ENCODE data around the gene HAGHL. TPM values are rescaled to one million over a fixed set of nuclear protein-coding genes. Genes with fewer than 3 reads are reported as not detected.
"Not testable (repeated sequence)": the region's sequence is repeated elsewhere in the genome, so short reads cannot be mapped to it uniquely, and the experiment has no call there.

HAGHL gene
- total RNA-seq, 1 donor from 2014 or later: 13.8 TPM

- ATAC-seq (ENCODE audit: poor library complexity) (no peak), DNase-seq (no peak)
- intact Hi-C loops (cut with DNase I): no loop called here
Measured at GRCh38 chr16:741986-742629, 15.2 kb downstream of the HAGHL start.

DNA sequence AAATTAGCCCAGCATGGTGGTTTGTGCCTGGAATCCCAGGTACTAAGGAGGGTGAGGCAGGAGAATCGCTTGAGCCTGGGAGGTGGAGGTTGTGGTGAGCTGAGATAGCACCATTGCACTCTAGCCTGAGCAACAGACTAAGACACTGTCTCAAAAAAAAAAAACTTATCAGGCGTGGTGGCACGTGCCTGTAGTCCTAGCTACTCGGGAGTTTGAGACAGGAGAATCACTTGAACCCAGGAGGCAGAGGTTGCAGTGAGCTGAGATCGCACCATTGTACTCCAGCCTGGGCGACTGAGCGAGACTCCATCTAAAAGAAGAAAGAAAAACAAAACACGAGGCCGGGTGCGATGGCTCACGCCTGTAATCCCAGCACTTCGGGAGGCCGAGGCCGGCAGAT, 16.0 kb downstream of the HAGHL start:
- ATAC-seq (ENCODE audit: poor library complexity); intact Hi-C loops (cut with DNase I): not testable (repeated sequence)

DNA sequence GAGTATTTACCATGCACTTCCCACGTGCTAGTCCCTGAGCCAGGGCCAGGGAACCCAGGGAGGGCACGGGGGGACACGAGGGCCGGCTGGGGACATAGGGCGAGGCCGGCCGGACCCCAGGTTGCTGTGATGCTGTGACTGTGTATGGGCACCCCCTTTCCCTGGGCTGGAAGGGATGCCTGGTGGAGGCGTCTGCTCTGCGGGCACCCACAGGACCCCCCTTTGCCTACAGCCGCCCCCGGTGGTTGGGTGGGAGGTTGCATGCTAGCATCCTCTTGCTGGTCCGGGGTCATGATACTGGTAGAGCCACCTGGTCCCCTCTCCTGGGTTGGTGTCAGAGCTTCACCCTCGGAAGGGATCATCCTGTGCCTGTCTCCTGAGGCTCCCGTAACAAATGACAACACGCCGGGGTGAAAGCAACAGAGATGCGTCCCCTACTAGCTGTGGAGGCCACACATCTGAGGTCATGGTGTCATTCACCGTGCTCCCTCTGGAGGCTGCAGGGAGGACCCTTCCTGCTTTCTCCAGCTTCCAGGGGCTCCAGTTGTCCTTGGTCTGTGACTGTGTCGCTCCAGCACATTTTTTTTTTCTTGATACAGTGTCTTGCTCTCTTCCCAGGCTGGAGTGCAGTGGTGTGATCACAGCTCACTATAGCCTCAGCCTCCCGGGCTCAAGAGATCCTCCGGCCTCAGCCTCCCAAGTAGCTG, 17.0 kb downstream of the HAGHL start:
- ATAC-seq (ENCODE audit: poor library complexity) (no peak), DNase-seq (no peak)
- intact Hi-C loops (cut with DNase I): no loop called here

More for the DNA sequence above, 16.0 kb downstream of the HAGHL start:
- DNase-seq: not testable (repeated sequence)

- intact Hi-C loops (cut with DNase I): no loop called here
- ATAC-seq (ENCODE audit: poor library complexity): no peak
- no peak for DNase-seq
Measured at GRCh38 chr16:745739-746138, 18.8 kb downstream of the HAGHL start.

GRCh38 chr16:746637-747036, 19.7 kb downstream of the HAGHL start:
- intact Hi-C loops (cut with DNase I): no loop called here
- no peak for ATAC-seq (ENCODE audit: poor library complexity)
- DNase-seq: no peak

- DNase-seq: no peak
- intact Hi-C loops (cut with DNase I): no loop called here
- ATAC-seq (ENCODE audit: poor library complexity): no peak
Measured at GRCh38 chr16:747978-748746, 21.3 kb downstream of the HAGHL start.

DNA sequence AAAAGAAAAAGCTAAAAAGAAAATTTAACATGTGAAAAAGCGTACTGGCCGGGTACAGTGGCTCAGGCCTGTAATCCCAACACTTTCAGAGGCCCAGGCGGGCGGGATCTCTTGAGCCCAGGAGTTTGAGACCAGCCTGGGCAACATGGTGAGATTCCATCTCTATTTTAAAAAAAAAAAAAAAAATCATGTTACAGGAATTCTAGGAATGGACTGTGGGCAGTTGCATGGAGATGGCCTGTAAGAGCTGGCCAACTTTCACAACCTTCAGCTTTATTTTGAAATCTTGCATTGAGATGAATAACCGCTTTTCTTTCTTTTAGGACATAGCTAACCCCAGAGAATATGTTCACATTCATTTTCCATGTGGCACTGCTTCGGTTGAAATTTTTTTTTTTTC, 22.1 kb downstream of the HAGHL start:
- intact Hi-C loops (cut with DNase I): no loop called here
- ATAC-seq (ENCODE audit: poor library complexity) (no peak), DNase-seq (no peak)

GRCh38 chr16:750485-750884, 23.6 kb downstream of the HAGHL start:
- intact Hi-C loops (cut with DNase I): no loop called here
- ATAC-seq (ENCODE audit: poor library complexity): no peak
- no peak for DNase-seq

GRCh38 chr16:751152-752006, 24.5 kb downstream of the HAGHL start:
- no peak for DNase-seq
- ATAC-seq (ENCODE audit: poor library complexity): peak; percentile 79
- intact Hi-C loops (cut with DNase I): no loop called here

GRCh38 chr16:752007-752312, 25.1 kb downstream of the HAGHL start:
- intact Hi-C loops (cut with DNase I): no loop called here
- no peak for DNase-seq
- no peak for ATAC-seq (ENCODE audit: poor library complexity)

DNA sequence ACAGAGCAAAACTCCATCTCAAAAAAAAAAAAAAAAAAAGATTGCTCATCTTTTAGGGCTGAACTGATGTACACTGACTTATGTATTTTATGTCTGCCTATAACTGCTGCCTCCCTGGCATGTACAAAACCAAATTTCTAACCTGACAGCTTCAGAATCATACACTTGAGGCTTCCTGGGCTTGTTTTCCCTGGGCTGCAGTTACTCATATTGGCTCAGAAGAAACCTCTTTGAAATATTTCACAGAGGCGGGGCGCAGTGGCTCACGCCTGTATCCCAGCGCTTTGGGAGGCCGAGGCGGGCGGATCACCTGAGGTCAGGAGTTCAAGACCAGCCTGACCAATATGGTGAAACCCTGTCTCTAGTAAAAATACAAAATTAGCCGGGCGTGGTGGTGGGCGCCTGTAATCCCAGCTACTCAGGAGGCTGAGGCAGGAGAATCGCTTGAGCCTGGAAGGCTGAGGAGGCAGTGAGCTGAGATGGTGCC, 27.3 kb downstream of the HAGHL start:
- not testable (repeated sequence) for DNase-seq

DNA sequence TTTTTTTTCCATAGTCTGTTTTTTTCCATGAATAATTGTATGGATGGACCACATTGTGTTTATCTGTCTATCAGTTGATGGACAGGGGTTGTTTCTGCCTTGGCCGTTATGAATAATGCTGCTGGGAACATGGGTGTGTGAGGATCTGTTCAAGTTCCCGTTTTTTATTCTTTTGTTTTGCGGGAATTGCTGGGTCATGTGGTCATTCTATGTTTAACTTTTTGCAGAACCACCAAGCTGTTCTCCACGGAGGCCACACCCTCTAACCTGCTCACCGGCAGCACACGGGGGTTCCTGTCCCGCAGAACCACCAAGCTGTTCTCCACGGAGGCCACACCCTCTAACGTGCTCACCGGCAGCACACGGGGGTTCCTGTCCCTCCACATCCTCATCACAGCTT, 27.8 kb downstream of the HAGHL start:
- ATAC-seq (ENCODE audit: poor library complexity): peak; percentile 36
- intact Hi-C loops (cut with DNase I): no loop called here
- no peak for DNase-seq

More for the DNA sequence above, 27.3 kb downstream of the HAGHL start:
- ATAC-seq (ENCODE audit: poor library complexity); intact Hi-C loops (cut with DNase I): not testable (repeated sequence)

DNA sequence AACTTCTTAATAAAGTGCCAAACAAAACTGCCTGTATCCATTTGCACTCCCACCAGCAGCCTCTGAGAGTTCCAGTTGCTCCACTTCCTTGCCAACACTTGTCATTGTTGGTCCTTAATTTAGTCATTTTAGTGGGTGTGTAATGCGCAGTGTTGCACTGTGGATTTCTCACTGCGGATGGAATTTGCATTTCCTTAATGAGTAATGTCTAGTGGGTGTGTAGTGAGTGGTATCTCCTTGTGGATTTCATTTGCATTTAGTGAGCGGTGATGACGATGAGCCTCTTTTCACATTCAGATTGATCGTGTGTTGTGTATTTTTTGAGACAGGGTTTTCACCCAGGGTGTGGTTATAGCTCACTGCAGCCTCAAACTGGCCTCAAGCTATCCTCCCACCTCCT, 29.5 kb downstream of the HAGHL start:
- ATAC-seq (ENCODE audit: poor library complexity) (no peak), DNase-seq (no peak)
- intact Hi-C loops (cut with DNase I): no loop called here

GRCh38 chr16:759110-759910, 32.4 kb downstream of the HAGHL start:
- DNase-seq (no peak), ATAC-seq (ENCODE audit: poor library complexity) (no peak)
- intact Hi-C loops (cut with DNase I): no loop called here

DNA sequence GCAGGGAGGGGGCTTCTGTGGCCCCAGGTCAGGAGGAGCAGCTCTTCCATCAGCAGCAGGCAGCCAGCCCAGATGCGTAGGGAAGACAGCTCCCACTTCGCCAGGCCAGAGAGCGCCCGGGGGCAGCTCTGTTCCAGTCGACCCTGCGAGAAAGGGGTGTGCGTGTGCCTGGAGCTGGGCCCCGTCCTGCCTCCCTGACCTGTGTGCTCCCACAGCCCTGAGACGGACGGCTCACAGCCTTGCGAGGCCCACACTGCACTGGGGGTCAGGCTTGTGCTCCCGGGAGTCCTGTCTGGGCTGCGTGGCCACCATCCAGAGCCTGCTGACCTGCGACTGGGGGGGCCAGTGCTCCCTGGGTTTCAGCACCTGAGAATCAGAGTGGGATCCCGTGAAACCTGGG, 33.2 kb downstream of the HAGHL start:
- intact Hi-C loops (cut with DNase I): no loop called here
- no peak for ATAC-seq (ENCODE audit: poor library complexity)
- DNase-seq: no peak

GRCh38 chr16:760545-761343, 33.8 kb downstream of the HAGHL start, which contains the start of gene MSLN:
MSLN (plus strand) TSS chr16:760734; CDS start chr16:762681, 1,947 bp downstream.
- intact Hi-C loops (cut with DNase I): no loop called here
- ATAC-seq (ENCODE audit: poor library complexity): peak; percentile 31
- no peak for DNase-seq
